HUES64 (cell line): ENCODE measurements around the gene FFAR3.
"Not testable (repeated sequence)": the region's sequence is repeated elsewhere in the genome, so short reads cannot be mapped to it uniquely, and the experiment has no call there.

Experiments used
- H3K27ac ChIP-seq: 2 replicates; pipeline ENCODE4 v1.7.0; 2013; ENCODE audit warnings: low read depth, low read length, inconsistent platforms
- H3K27me3 ChIP-seq: 2 replicates; pipeline ENCODE4 v1.6.1; 2013; ENCODE audit warnings: mild to moderate bottlenecking, low read length; ENCODE audit not compliant: insufficient read depth
- H3K36me3 ChIP-seq: 2 replicates; pipeline ENCODE4 v1.6.1; 2013; ENCODE audit warnings: mild to moderate bottlenecking, low read length; ENCODE audit not compliant: insufficient read depth
- H3K4me1 ChIP-seq: 2 replicates; pipeline ENCODE4 v1.6.1; 2013; ENCODE audit warnings: mild to moderate bottlenecking, low read length, moderate library complexity; ENCODE audit not compliant: insufficient read depth
- H3K4me3 ChIP-seq: 2 replicates; pipeline ENCODE4 v1.5.1; 2013; ENCODE audit warnings: mild to moderate bottlenecking, low read length, moderate library complexity
- H3K9ac ChIP-seq: 2 replicates; pipeline ENCODE4 v1.6.1; 2013; ENCODE audit warnings: mild to moderate bottlenecking, low read depth, low read length
- H3K9me3 ChIP-seq: 2 replicates; pipeline ENCODE4 v1.6.1; 2013; ENCODE audit warnings: low read depth, low read length; ENCODE audit not compliant: insufficient read depth
- WGBS: fragments of 150-250, 120-280 bp; methylation state at CpG from one replicate; pipeline ENCODE4 v1.1.7; 2013; ENCODE audit warnings: missing lambda C conversion rate; 5-methylcytosine and 5-hydroxymethylcytosine counted together

Gene FFAR3

DNA sequence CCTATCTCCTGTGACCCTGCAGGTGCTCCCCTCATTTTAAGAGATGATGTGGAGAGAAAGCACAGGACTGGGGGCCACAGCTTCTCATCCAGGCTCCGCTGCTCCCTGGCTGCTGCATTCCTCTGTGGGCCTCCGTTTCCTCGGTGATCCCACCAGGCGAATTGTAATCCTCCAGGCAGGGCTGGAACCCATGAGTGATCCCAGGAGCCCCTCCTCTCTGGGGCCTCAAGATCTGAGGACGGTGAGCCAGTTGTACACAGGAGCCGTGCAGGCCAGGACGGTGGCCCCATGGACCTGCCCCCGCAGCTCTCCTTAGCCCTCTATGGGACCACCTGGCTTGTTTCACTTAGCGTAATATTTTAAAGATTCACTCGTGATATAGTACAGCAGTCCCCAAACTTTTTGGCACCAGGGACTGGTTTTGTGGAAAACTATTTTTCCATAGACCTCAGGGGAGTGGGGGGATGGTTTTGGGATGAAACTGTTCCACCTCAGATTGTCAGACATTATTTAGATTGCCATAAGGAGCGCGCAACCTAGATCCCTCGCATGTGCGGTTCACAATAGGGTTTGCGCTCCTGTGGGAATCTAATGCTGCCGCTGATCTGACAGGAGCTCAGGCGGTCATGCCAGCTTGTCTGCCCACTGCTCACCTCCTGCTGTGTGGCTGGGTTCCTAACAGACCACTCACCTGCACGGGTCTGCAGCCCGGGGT lies 5.6 kb downstream of the FFAR3 start:
- H3K9me3 ChIP-seq: no peaks in the 10 kb centered on the region
- no peak overlapping the region for H3K4me3 ChIP-seq
- 90% methylated on average over 19 of the region's 19 CpGs for WGBS
- no peaks in the 10 kb centered on the region for H3K27me3 ChIP-seq
- no peak overlapping the region for H3K27ac ChIP-seq
- no peak overlapping the region for H3K9ac ChIP-seq
- H3K36me3 ChIP-seq: no peaks in the 10 kb centered on the region
- no peaks in the 10 kb centered on the region for H3K4me1 ChIP-seq

GRCh38 chr19:35365303-35365702 lies 7.0 kb downstream of the FFAR3 start:
- H3K9me3 ChIP-seq: no peaks in the 10 kb centered on the region
- no peak overlapping the region for H3K27ac ChIP-seq
- WGBS: 97% methylated on average over 4 of the region's 4 CpGs
- no peak overlapping the region for H3K4me3 ChIP-seq
- no peak overlapping the region for H3K9ac ChIP-seq
- H3K36me3 ChIP-seq: no peaks in the 10 kb centered on the region
- H3K27me3 ChIP-seq: no peaks in the 10 kb centered on the region
- no peaks in the 10 kb centered on the region for H3K4me1 ChIP-seq

- WGBS: 83% methylated on average over 1 of the region's 1 CpG
- Histone ChIP-seq H3K9ac (no peak overlapping the region), H3K27ac (no peak overlapping the region), H3K9me3 (no peaks in the 10 kb centered on the region), H3K36me3 (no peaks in the 10 kb centered on the region), H3K4me3 (no peak overlapping the region), H3K27me3 (no peaks in the 10 kb centered on the region), H3K4me1 (no peaks in the 10 kb centered on the region)
These were observed 10.1 kb downstream of the FFAR3 start for GRCh38 chr19:35368378-35368777.

GRCh38 chr19:35369522-35369921 lies 11.3 kb downstream of the FFAR3 start:
- H3K9me3 ChIP-seq: no peaks in the 10 kb centered on the region

GRCh38 chr19:35370722-35371121 lies 12.5 kb downstream of the FFAR3 start, which contains the start of gene GPR42:
TSS of gene GPR42 (plus strand) at chr19:35371068. CDS start at chr19:35371360, 292 bp downstream.
- Histone ChIP-seq H3K9me3 (no peaks in the 10 kb centered on the region), H3K4me3 (no peak within 1 kb of the TSS), H3K36me3 (no peaks in the 10 kb centered on the region), H3K4me1 (no peaks in the 10 kb centered on the region), H3K27ac (no peak within 1 kb of the TSS), H3K27me3 (no peaks in the 10 kb centered on the region), H3K9ac (no peak within 1 kb of the TSS)
- 89% methylated on average over 5 of the region's 8 CpGs for WGBS

More at GRCh38 chr19:35369522-35369921, 11.3 kb downstream of the FFAR3 start:
- H3K36me3 ChIP-seq: no peaks in the 10 kb centered on the region
- no peak overlapping the region for H3K4me3 ChIP-seq
- H3K27me3 ChIP-seq: no peaks in the 10 kb centered on the region
- H3K9ac ChIP-seq: no peak overlapping the region
- H3K27ac ChIP-seq: no peak overlapping the region
- no peaks in the 10 kb centered on the region for H3K4me1 ChIP-seq

GRCh38 chr19:35373492-35373891 lies 15.2 kb downstream of the FFAR3 start:
- Histone ChIP-seq H3K36me3 (no peaks in the 10 kb centered on the region), H3K9ac (no peak overlapping the region), H3K9me3 (no peaks in the 10 kb centered on the region), H3K4me1 (no peaks in the 10 kb centered on the region), H3K4me3 (no peak overlapping the region), H3K27ac (no peak overlapping the region), H3K27me3 (no peaks in the 10 kb centered on the region)
- 90% methylated on average over 7 of the region's 7 CpGs for WGBS

- not testable (repeated sequence) for H3K27me3 ChIP-seq, H3K4me3 ChIP-seq, H3K36me3 ChIP-seq, H3K9me3 ChIP-seq, H3K9ac ChIP-seq, H3K27ac ChIP-seq, H3K4me1 ChIP-seq
These were observed 15.8 kb downstream of the FFAR3 start for GRCh38 chr19:35374031-35374430.

DNA sequence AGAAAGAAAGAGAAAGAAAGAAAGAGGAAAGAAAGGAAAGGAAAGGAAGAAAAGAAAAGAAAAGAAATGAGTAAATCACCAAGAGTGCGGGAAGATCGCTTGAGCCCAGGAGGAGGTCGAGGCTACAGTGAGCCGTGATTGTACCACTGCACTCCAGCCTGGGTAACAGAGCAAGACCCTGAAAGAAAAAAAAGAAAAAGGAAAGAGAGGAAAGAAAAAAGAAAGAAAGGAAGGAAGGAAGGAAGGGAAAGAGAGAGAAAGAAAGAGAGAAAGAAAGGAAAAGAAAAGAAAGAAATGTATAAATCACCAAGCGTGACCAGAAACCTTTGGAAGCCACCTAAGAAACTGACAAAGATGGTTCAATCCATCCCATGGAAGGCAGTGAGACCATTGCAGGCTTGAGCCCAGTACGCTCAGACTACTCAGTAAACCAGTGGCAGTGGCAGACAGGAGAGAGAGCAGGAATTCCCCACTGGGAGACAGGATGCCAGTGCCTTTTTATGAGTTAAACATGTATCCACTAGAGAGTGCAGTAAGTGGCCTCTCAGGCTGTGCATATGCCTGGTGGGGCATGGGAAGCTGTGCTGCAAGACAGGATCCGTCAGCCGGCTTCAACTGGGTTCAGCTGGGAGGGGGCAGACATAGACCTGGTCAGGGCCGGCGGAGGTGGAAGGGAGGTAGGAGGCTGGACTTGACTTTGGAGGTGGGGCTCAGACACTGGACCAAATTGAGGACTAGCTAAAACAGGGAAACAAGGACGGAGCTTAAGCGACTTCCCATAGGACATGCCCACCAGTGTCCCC lies 17.4 kb downstream of the FFAR3 start:
- no peaks in the 10 kb centered on the region for H3K9me3 ChIP-seq
- H3K4me1 ChIP-seq: no peaks in the 10 kb centered on the region
- no peaks in the 10 kb centered on the region for H3K27me3 ChIP-seq
- no peak overlapping the region for H3K4me3 ChIP-seq
- H3K36me3 ChIP-seq: no peaks in the 10 kb centered on the region
- WGBS: 92% methylated on average over 12 of the region's 12 CpGs
- no peak overlapping the region for H3K27ac ChIP-seq
- no peak overlapping the region for H3K9ac ChIP-seq

DNA sequence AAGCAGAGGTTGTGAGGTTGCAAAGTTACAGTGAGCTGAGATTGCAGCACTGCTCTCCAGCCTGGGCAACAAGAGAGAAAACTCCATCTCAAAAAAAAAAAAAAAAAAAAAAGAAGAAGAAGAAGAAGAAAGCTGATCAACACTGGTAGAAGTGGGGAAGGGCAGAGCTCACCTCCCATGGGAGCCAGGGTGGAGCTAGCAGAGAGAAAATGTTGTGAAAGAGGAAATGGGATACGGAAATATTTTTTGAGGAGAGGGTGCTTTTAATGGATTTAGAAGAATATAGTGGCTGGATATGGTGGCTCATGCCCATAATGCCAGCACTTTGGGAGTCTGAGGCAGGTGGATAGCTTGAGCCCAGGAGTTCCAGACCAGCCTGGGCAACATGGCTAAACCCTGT lies 19.4 kb downstream of the FFAR3 start:
- 84% methylated on average over 1 of the region's 1 CpG for WGBS
- H3K4me3 ChIP-seq: no peak overlapping the region
- no peaks in the 10 kb centered on the region for H3K36me3 ChIP-seq
- H3K9me3 ChIP-seq: no peaks in the 10 kb centered on the region
- H3K4me1 ChIP-seq: no peaks in the 10 kb centered on the region
- no peaks in the 10 kb centered on the region for H3K27me3 ChIP-seq
- H3K27ac ChIP-seq: no peak overlapping the region
- no peak overlapping the region for H3K9ac ChIP-seq

DNA sequence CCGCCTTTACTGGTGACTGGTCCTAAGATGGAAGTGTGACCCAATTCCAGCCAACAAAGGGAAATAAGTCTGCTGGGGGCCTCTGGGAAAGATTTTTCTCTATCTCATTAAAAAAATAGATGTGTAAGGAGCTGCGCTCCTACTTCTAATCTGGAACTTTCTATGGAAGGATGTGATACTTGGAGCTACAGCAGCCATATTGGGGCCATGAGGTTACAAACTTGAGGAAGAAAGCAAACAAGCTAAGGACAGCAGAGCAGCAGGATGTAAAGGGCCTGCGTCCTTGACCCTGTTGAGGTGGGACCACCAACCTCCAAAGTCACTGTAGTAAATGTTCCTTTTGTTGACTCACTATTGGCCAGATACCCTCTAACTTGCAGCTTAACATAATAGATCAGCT lies 20.1 kb downstream of the FFAR3 start:
- H3K27ac ChIP-seq: no peak overlapping the region
- WGBS: 99% methylated on average over 3 of the region's 3 CpGs
- no peaks in the 10 kb centered on the region for H3K27me3 ChIP-seq
- 0 out of 2 replicates have a peak, but pooled peaks cover 4% of the 10 kb centered on the region for H3K9me3 ChIP-seq
- no peaks in the 10 kb centered on the region for H3K4me1 ChIP-seq
- H3K4me3 ChIP-seq: no peak overlapping the region
- no peaks in the 10 kb centered on the region for H3K36me3 ChIP-seq
- H3K9ac ChIP-seq: no peak overlapping the region

DNA sequence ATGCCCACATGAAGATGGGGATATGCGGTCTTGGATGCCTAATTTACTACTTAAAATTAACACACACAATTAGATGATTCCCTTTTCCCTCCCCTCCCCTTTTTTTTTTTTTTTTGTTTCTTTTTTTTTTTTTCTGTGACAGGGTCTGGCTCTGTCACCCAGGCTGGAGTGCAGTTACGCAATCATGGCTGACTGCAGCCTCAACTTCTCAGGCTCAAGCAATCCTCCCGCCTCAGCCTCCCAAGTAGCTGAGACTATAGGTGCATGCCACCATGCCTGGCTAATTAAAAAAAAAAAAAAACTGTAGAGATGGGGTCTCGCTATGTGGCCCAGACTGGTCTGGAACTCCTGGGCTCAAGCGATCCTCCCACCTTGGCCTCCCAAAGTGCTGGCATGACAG lies 21.3 kb downstream of the FFAR3 start:
- not testable (repeated sequence) for H3K9ac ChIP-seq, H3K27me3 ChIP-seq, H3K4me1 ChIP-seq, H3K4me3 ChIP-seq, H3K27ac ChIP-seq, H3K36me3 ChIP-seq
- 93% methylated on average over 5 of the region's 5 CpGs for WGBS
- H3K9me3 ChIP-seq: peaks cover 12% of the 10 kb centered on the region
